ENCODE data around the gene PVALEF.

Gene PVALEF

GRCh38 chr17:81184555-81184954, 19.2 kb downstream of the PVALEF start:
- DNase-seq = no peak

GRCh38 chr17:81186203-81186602, 20.9 kb downstream of the PVALEF start:
- no peak for DNase-seq

- DNase-seq = no peak
These were observed 21.8 kb downstream of the PVALEF start for GRCh38 chr17:81187120-81187519.

GRCh38 chr17:81187586-81188490, 22.5 kb downstream of the PVALEF start:
- no peak for DNase-seq

- DNase-seq = no peak
These were observed 23.2 kb downstream of the PVALEF start for GRCh38 chr17:81188491-81188840.

- DNase-seq = no peak
These were observed 23.7 kb downstream of the PVALEF start for GRCh38 chr17:81189016-81189415.

GRCh38 chr17:81189670-81190530, 24.6 kb downstream of the PVALEF start:
- no peak for DNase-seq

GRCh38 chr17:81190591-81190990, 25.3 kb downstream of the PVALEF start:
- no peak for DNase-seq

- DNase-seq = no peak
These were observed 25.8 kb downstream of the PVALEF start for GRCh38 chr17:81191116-81191515.

GRCh38 chr17:81191646-81192045, 26.3 kb downstream of the PVALEF start:
- DNase-seq = no peak

- DNase-seq = no peak
These were observed 27.2 kb downstream of the PVALEF start for GRCh38 chr17:81192386-81193050.

GRCh38 chr17:81193051-81193410, 27.7 kb downstream of the PVALEF start:
- DNase-seq = no peak

- no peak for DNase-seq
These were observed 28.3 kb downstream of the PVALEF start for GRCh38 chr17:81193470-81194224.

GRCh38 chr17:81194225-81194760, 29.0 kb downstream of the PVALEF start:
- no peak for DNase-seq

- DNase-seq = no peak
These were observed 29.9 kb downstream of the PVALEF start for GRCh38 chr17:81194941-81195901.

GRCh38 chr17:81195941-81196495, 30.7 kb downstream of the PVALEF start:
- DNase-seq = no peak

GRCh38 chr17:81196505-81197408, 31.4 kb downstream of the PVALEF start:
- DNase-seq = no peak

GRCh38 chr17:81197409-81197795, 32.1 kb downstream of the PVALEF start:
- no peak for DNase-seq

- no peak for DNase-seq
These were observed 32.7 kb downstream of the PVALEF start for GRCh38 chr17:81197831-81198490.

Measured in effector CD4-positive, alpha-beta T cell (primary cell).